GM06990 (cell line): ENCODE measurements around the gene F12.

Source experiments
- DNase-seq: peaks from one replicate; pipeline ENCODE4 v3.0.0-alpha.2; 2011; ENCODE audit not compliant: insufficient read length; ENCODE audit errors: extremely low read depth
- H3K27me3 ChIP-seq: replicated peaks from 2 replicates; pipeline ENCODE4 v1.6.0; 2011; ENCODE audit warnings: low read length; ENCODE audit not compliant: control insufficient read depth, insufficient read depth
- H3K36me3 ChIP-seq: 2 replicates; pipeline ENCODE4 v1.5.1; 2011; ENCODE audit warnings: low read length; ENCODE audit not compliant: control insufficient read depth, insufficient read depth
- H3K4me3 ChIP-seq: replicated peaks from 2 replicates; pipeline ENCODE4 v1.5.1; 2011; ENCODE audit warnings: low read depth, mild to moderate bottlenecking, control low read depth, low read length
- CTCF ChIP-seq: IDR thresholded peaks from 2 replicates; pipeline ENCODE4 v1.5.1; 2011; ENCODE audit warnings: low read length, control low read depth, mild to moderate bottlenecking, inconsistent platforms; ENCODE audit not compliant: insufficient read depth, poor library complexity, severe bottlenecking

Gene F12

GRCh38 chr5:177357459-177358351 is 51.7 kb downstream of the F12 start, which contains the start of gene RGS14:
TSS of gene RGS14 (plus strand) at chr5:177357924. CDS start at chr5:177358025, 101 bp downstream.
- peak within 1 kb of the TSS; percentile 86 for H3K4me3 ChIP-seq
- TF ChIP-seq CTCF = no peak
- DNase-seq = peak; percentile 80
- H3K27me3 ChIP-seq = no peaks in the 10 kb centered on the region
- no peaks in the 10 kb centered on the region for H3K36me3 ChIP-seq

- DNase-seq = no peak
- no peaks in the 10 kb centered on the region for H3K27me3 ChIP-seq
- H3K4me3 ChIP-seq = no peak overlapping the region
- no peak for TF ChIP-seq CTCF
- H3K36me3 ChIP-seq = no peaks in the 10 kb centered on the region
Observed at GRCh38 chr5:177357146-177357458, 52.3 kb downstream of the F12 start.

GRCh38 chr5:177356746-177357145 is 52.6 kb downstream of the F12 start:
- TF ChIP-seq CTCF = no peak
- no peak overlapping the region for H3K4me3 ChIP-seq
- no peaks in the 10 kb centered on the region for H3K36me3 ChIP-seq
- no peaks in the 10 kb centered on the region for H3K27me3 ChIP-seq
- DNase-seq = no peak

GRCh38 chr5:177355868-177356168 is 53.5 kb downstream of the F12 start:
- Histone ChIP-seq H3K36me3 (no peaks in the 10 kb centered on the region), H3K27me3 (no peaks in the 10 kb centered on the region), H3K4me3 (no peak overlapping the region)
- no peak for TF ChIP-seq CTCF
- DNase-seq = no peak

- no peak for TF ChIP-seq CTCF
- no peaks in the 10 kb centered on the region for H3K27me3 ChIP-seq
- H3K4me3 ChIP-seq = no peak overlapping the region
- DNase-seq = no peak
- no peaks in the 10 kb centered on the region for H3K36me3 ChIP-seq
Observed at GRCh38 chr5:177355162-177355867, 54.0 kb downstream of the F12 start.
